Activated naive CD4-positive, alpha-beta T cell treated with anti-CD3 and anti-CD28 coated beads, Interleukin-2, amount 50 U/mL, for 16 hours (primary cell): ENCODE results near the gene SLC25A2.
A peak's percentile ranks its signal among the peaks of the same experiment; 100 is the strongest.
"Not testable (repeated sequence)": the region's sequence is repeated elsewhere in the genome, so short reads cannot be mapped to it uniquely, and the experiment has no call there.

ENCODE experiments used
- DNase-seq: peaks from one replicate; pipeline ENCODE4 v3.0.0-alpha.2; 2020

The SLC25A2 gene

GRCh38 chr5:141303756-141304155, at the start of gene SLC25A2:
Gene SLC25A2 (minus strand): TSS chr5:141304049. CDS start chr5:141303865, 184 bp downstream.
- no peak for DNase-seq

GRCh38 chr5:141351591-141351990, 47.7 kb upstream of the SLC25A2 start:
- no peak for DNase-seq

- no peak for DNase-seq
Observed at GRCh38 chr5:141349917-141350619, 46.2 kb upstream of the SLC25A2 start, which contains the start of gene PCDHGB1. Gene PCDHGB1 (plus strand): TSS chr5:141350099. CDS start chr5:141350261, 162 bp downstream.

- not testable (repeated sequence) for DNase-seq
Observed at GRCh38 chr5:141346017-141346416, 42.2 kb upstream of the SLC25A2 start.

GRCh38 chr5:141345327-141345726, 41.5 kb upstream of the SLC25A2 start:
- no peak for DNase-seq

GRCh38 chr5:141343953-141344463, 40.2 kb upstream of the SLC25A2 start:
- DNase-seq, result no peak

GRCh38 chr5:141343242-141343952, 39.5 kb upstream of the SLC25A2 start, which contains the start of gene PCDHGA3:
Gene PCDHGA3 (plus strand): TSS chr5:141343829. CDS start chr5:141344034, 205 bp downstream.
- DNase-seq, result no peak

GRCh38 chr5:141342773-141343172, 38.9 kb upstream of the SLC25A2 start:
- DNase-seq, result no peak

- DNase-seq, result not testable (repeated sequence)
Observed at GRCh38 chr5:141340781-141341354, 37.0 kb upstream of the SLC25A2 start.

GRCh38 chr5:141338538-141339306, 34.9 kb upstream of the SLC25A2 start, which contains the start of gene PCDHGA2:
Gene PCDHGA2 (plus strand): TSS chr5:141338760.
- no peak for DNase-seq

- DNase-seq, result not testable (repeated sequence)
Observed at GRCh38 chr5:141332571-141332970, 28.7 kb upstream of the SLC25A2 start.

GRCh38 chr5:141330299-141331080, 26.6 kb upstream of the SLC25A2 start, which contains the start of gene PCDHGA1:
Gene PCDHGA1 (plus strand): TSS chr5:141330514.
- DNase-seq, result no peak

GRCh38 chr5:141328231-141328630, 24.4 kb upstream of the SLC25A2 start:
- DNase-seq, result no peak

- DNase-seq, result peak; percentile 70
Observed at GRCh38 chr5:141326088-141326854, 22.4 kb upstream of the SLC25A2 start.

GRCh38 chr5:141322261-141322660, 18.4 kb upstream of the SLC25A2 start:
- DNase-seq, result no peak

- DNase-seq, result peak; percentile 93
Observed at GRCh38 chr5:141320225-141321169, 16.6 kb upstream of the SLC25A2 start, which contains the start of gene TAF7. Gene TAF7 (minus strand): TSS chr5:141320784. CDS start chr5:141320044, 740 bp downstream.

GRCh38 chr5:141319699-141320098, 15.8 kb upstream of the SLC25A2 start:
- no peak for DNase-seq

- DNase-seq, result no peak
Observed at GRCh38 chr5:141319202-141319601, 15.4 kb upstream of the SLC25A2 start.

- not testable (repeated sequence) for DNase-seq
Observed at GRCh38 chr5:141316963-141317362, 13.1 kb upstream of the SLC25A2 start.
